Left colon (tissue), 2 donors: ENCODE results near the gene KCNMB2. TPM values are rescaled to one million over a fixed set of nuclear protein-coding genes. Genes with fewer than 3 reads are reported as not detected.
A peak's percentile ranks its signal among the peaks of the same experiment; 100 is the strongest.

Experiments used
- ATAC-seq: fragments of 200-7000 bp; cut with Tn5 transposase; one replicate; pipeline ENCODE4 v1.9.1; 2020; ENCODE audit warnings: mild to moderate bottlenecking, moderate library complexity
- DNase-seq, 2 donors: peaks; one replicate each; pipeline ENCODE4 v3.0.0-alpha.2; 2020
- intact Hi-C, 2 donors: fragments of 100-400 bp; cut with DNase I in 1 of 2; cut with micrococcal nuclease in 1 of 2; formaldehyde crosslinking; loops; one replicate each; pipeline versions ENCODE4 v1.11.2 to v1.14.0; 2022; cut with DNase I, micrococcal nuclease
- total RNA-seq, 2 donors: library from RNA; stranded (reverse); fragmentation: NEBNext Ultra II Directional; extraction: Animal tissue kit (Norgen Biotek cat#: 25700); gene quantifications; one replicate each; pipeline ENCODE4 v1.2.1, GENCODE V29; 2021
- donor health status: DM: no; HTN: no; CAD: no.
- donor health status: DM: yes; HTN: yes; CAD: no.

The KCNMB2 gene
- total RNA-seq, 2 donors from 2014 or later = 0.31 TPM; not detected in 1

DNA sequence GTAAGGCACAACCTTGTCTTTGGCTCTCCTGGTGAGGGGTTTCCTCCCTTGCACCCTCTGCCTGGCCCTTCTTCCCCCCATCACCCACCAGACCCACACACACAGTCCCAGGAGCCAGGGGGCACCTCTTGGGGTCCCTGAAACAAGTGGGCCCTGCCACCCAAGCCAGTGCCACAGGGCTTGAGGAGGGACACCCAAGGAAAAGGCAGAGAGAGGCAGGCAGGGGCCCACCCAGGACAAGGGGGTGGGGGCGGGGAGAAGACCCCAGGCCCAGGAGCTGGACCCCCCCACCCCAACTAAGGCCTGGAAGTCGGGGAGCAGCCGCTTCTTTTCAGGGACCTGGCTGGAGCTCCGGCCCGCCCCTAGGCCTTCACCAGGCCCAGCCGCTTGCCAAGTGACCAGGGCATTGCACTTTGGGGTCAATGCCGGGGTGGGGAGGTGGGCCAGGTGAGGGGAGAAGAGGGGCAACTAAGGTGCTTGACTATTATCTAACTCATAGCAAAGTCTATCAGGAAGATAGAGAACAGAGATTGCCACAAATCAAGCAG lies 88.9 kb downstream of the KCNMB2 start:
- no peak for ATAC-seq
- intact Hi-C loops = no loop called here
- no peak for DNase-seq

- ATAC-seq = no peak
- intact Hi-C loops = no loop called here
- no peak for DNase-seq
These were observed 91.8 kb downstream of the KCNMB2 start for GRCh38 chr3:178628037-178628436.

GRCh38 chr3:178629430-178630178 lies 93.4 kb downstream of the KCNMB2 start:
- intact Hi-C loops = no loop called here
- DNase-seq (no peak), ATAC-seq (no peak)

DNA sequence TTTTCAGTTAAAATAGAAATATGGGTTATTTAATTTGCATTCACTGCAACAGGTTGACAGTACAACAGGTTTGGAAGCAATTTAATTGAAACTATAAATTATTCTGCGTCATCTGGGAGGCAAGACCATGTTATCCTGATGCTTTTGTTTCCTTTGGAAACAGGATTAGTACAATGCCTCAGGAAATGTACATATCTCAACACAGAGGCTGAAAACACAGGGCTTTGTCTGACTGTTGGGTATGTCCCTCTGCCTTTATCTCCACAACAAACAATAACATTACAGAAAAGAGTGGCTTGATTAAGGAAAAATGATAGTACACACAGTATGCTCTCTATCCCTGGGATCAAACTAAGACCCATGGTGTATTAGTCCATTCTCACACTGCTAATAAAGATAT lies 95.7 kb downstream of the KCNMB2 start:
- ATAC-seq (no peak), DNase-seq (no peak)
- intact Hi-C loops = no loop called here

GRCh38 chr3:178634975-178635374 lies 98.7 kb downstream of the KCNMB2 start:
- peak; percentile 54 for ATAC-seq
- intact Hi-C loops = no loop called here
- no peak for DNase-seq

DNA sequence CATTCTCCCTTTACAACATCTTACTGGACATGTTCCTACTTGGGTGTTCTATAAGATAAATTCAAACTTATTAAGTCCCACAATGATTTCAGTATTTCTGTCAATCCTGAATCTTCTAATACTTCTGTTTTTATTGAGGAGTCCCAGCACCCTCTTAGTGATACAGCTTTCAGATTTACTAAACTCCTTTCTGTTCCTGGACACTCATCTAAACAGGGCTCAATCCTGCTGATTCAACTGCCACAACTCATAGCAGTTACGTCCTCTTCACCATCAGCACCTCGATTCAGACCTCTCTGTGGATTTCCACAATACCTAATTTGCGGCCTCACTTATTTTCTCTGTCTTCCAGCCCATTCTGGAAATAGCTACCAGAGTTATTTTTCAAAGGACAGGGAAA lies 101.6 kb downstream of the KCNMB2 start:
- intact Hi-C loops = no loop called here

DNA sequence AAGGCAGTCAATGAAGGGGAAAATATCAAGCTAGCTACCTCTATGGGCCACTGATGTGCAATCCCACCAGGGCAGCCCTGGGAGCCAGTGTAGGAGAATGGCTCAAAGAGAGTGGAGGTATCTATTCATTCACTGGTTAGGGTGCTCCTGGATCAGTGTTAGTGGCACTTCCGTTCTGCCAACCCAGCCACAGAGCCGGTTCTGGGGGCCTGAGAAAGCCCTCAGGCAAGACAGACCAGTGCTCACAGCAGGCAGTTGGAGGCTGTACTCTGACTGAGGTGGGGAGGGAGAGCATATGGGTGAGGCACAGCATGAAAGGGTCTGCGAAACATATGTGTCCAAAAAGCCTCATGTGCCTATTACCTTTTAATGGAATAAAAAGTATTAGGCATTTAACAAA lies 109.3 kb downstream of the KCNMB2 start:
- no peak for DNase-seq
- intact Hi-C loops = no loop called here
- no peak for ATAC-seq

More for the DNA sequence above, 101.6 kb downstream of the KCNMB2 start:
- DNase-seq (no peak), ATAC-seq (no peak)

- DNase-seq = no peak
These were observed 110.1 kb downstream of the KCNMB2 start for GRCh38 chr3:178646186-178646862.

GRCh38 chr3:178655488-178655887 lies 119.3 kb downstream of the KCNMB2 start:
- no peak for DNase-seq
- intact Hi-C loops = no loop called here
- no peak for ATAC-seq

More at GRCh38 chr3:178646186-178646862, 110.1 kb downstream of the KCNMB2 start:
- ATAC-seq = no peak
- intact Hi-C loops = no loop called here

GRCh38 chr3:178658694-178659325 lies 122.6 kb downstream of the KCNMB2 start:
- DNase-seq = no peak
- ATAC-seq = no peak
- intact Hi-C loops = no loop called here

GRCh38 chr3:178663201-178663934 lies 127.1 kb downstream of the KCNMB2 start:
- ATAC-seq (no peak), DNase-seq (no peak)
- intact Hi-C loops = no loop called here

DNA sequence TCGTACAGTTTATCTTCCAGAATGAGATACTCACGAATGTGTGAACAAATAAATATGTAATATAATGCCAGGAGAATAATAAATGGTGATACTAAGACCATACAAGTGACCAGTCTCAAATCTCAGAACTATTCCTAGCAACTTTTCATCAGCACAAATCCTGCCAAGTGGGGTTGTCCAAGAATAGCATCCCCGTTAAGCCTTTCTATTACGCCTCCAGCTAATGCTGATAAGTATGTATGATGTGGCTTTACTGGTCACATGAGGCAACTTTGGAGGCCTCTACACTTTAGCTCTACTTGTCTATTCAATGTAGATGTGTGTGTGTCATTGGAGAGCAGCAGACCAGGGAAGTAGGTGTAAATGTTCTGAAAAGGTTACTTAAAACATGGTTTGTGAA lies 129.5 kb downstream of the KCNMB2 start:
- intact Hi-C loops = no loop called here
- DNase-seq (no peak), ATAC-seq (no peak)

DNA sequence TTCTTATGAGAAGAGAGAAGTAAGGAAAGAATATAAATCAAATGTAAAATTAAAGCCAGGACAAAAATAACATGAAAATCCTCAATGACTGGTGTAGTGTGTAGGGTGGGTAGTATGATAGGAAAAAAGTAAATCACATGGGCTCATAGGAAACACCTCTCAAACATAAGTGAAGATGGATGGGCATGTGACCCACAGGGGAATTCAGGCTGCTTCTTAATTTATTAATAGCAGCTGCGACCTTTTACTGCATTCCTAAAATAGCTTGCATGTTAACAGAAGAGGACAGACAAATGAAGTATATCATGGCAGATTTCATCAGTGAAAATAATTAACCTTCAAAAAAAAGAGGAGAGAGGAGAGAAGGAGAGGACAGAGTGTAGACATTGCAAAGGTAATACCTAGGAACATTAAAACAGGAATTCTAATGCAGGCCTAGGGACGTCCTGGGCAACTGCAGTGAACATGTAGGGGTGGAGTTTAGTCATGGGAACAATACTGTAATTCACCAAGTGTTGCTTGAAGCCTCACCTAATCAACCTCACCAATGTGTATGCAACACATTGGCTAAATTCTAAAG lies 132.9 kb downstream of the KCNMB2 start:
- DNase-seq (no peak), ATAC-seq (no peak)
- intact Hi-C loops = no loop called here

DNA sequence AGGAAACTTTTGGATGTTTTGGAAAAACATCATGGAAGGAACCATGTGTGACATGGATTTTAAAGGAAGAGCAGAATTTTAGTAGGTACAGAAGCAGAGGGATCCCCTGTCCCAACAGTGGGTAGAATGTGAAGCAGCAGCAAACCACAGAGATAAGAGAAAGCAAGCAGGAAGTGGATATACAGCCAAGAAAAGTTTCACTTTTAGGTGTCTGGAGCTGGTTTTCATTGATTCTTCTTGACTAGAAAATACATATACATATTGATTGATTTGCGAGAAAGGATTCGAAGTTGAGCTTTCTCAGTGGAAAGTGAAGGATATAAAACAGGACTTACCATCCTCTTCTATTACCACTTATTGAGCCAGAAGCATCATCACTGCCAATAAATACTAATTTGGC lies 133.5 kb downstream of the KCNMB2 start:
- no peak for ATAC-seq
- DNase-seq = no peak
- intact Hi-C loops = no loop called here

DNA sequence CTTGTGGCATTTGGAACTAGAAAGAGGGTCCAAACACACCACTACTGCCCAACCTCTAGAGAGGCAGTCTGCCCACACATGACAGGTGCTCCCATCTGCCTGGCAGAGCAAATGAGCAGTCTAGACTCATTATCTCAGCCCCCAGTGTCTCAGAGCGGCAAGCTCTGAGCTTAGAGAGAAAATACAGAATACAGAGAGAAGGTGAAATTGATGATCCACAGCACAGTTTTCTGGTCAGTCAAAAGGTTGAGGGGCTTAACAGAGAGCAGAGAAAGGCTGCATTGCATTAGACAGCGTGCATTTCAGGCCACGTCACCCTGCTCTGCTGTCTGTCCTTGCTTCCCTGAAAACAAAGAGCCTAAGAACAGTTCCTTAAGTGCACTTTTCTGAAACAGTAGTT lies 135.1 kb downstream of the KCNMB2 start:
- DNase-seq (no peak), ATAC-seq (no peak)
- intact Hi-C loops = no loop called here

DNA sequence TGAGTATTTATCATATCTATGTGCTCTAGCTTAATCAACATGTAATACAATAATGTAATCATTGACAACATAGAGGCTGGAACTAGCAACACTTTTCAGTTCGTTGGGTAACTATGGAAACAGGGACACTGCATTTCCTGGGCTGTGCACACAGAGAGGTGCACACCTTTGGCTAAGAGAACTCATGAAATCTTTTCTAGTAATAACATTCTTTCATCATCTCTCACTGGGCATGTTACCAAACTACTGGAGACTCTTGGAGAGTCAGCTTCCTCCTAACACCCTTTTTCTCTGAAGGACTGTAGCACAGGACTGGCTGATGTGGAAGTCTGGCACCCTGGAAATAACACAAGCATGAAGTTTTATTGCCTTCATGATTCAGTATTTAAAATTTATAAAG lies 135.6 kb downstream of the KCNMB2 start:
- no peak for DNase-seq
- ATAC-seq = no peak
- intact Hi-C loops = no loop called here

- DNase-seq = no peak
- ATAC-seq = no peak
- intact Hi-C loops = no loop called here
These were observed 136.0 kb downstream of the KCNMB2 start for GRCh38 chr3:178672275-178672674.

- ATAC-seq = no peak
- intact Hi-C loops = no loop called here
- DNase-seq = no peak
These were observed 137.3 kb downstream of the KCNMB2 start for GRCh38 chr3:178673529-178673928.

- intact Hi-C loops = no loop called here
- no peak for ATAC-seq
- no peak for DNase-seq
These were observed 139.8 kb downstream of the KCNMB2 start for GRCh38 chr3:178676077-178676476.
